GM21717 (cell line): ENCODE measurements around the gene CMYA5.
"Not testable (repeated sequence)": the region's sequence is repeated elsewhere in the genome, so short reads cannot be mapped to it uniquely, and the experiment has no call there.

Experiments
- ATAC-seq: cut with Tn5 transposase; IDR thresholded peaks from one replicate; pipeline ENCODE4 v1.9.1; 2021; ENCODE audit warnings: mild to moderate bottlenecking, moderate library complexity; ENCODE audit not compliant: unreplicated experiment

Gene CMYA5

GRCh38 chr5:79702606-79703380 lies 13.2 kb downstream of the CMYA5 start:
- ATAC-seq, result no peak

- ATAC-seq, result no peak
Measured at GRCh38 chr5:79703381-79703645, 13.7 kb downstream of the CMYA5 start.

- no peak for ATAC-seq
Measured at GRCh38 chr5:79704553-79704952, 14.9 kb downstream of the CMYA5 start.

- ATAC-seq, result no peak
Measured at GRCh38 chr5:79705632-79706031, 16.0 kb downstream of the CMYA5 start.

GRCh38 chr5:79706317-79706716 lies 16.7 kb downstream of the CMYA5 start:
- not testable (repeated sequence) for ATAC-seq

- no peak for ATAC-seq
Measured at GRCh38 chr5:79707535-79707934, 17.9 kb downstream of the CMYA5 start.

- no peak for ATAC-seq
Measured at GRCh38 chr5:79712741-79713140, 23.1 kb downstream of the CMYA5 start.

- ATAC-seq, result no peak
Measured at GRCh38 chr5:79713727-79714126, 24.1 kb downstream of the CMYA5 start.

GRCh38 chr5:79716839-79717238 lies 27.2 kb downstream of the CMYA5 start:
- no peak for ATAC-seq

- ATAC-seq, result no peak
Measured at GRCh38 chr5:79720096-79720495, 30.5 kb downstream of the CMYA5 start.

GRCh38 chr5:79727451-79728355 lies 38.1 kb downstream of the CMYA5 start:
- ATAC-seq, result no peak

- ATAC-seq, result no peak
Measured at GRCh38 chr5:79728396-79728795, 38.8 kb downstream of the CMYA5 start.

- no peak for ATAC-seq
Measured at GRCh38 chr5:79729679-79730078, 40.0 kb downstream of the CMYA5 start.

- no peak for ATAC-seq
Measured at GRCh38 chr5:79730564-79730963, 40.9 kb downstream of the CMYA5 start.

- no peak for ATAC-seq
Measured at GRCh38 chr5:79731775-79732174, 42.1 kb downstream of the CMYA5 start.

- no peak for ATAC-seq
Measured at GRCh38 chr5:79736528-79737514, 47.2 kb downstream of the CMYA5 start.

GRCh38 chr5:79738349-79738748 lies 48.7 kb downstream of the CMYA5 start:
- ATAC-seq, result no peak

- ATAC-seq, result no peak
Measured at GRCh38 chr5:79742549-79743136, 53.0 kb downstream of the CMYA5 start.

- no peak for ATAC-seq
Measured at GRCh38 chr5:79743846-79744605, 54.4 kb downstream of the CMYA5 start.

GRCh38 chr5:79745255-79745654 lies 55.6 kb downstream of the CMYA5 start:
- no peak for ATAC-seq
